Endodermal cell (in vitro differentiated cells): ENCODE data around the gene SLC5A1. TPM values are rescaled to one million over a fixed set of nuclear protein-coding genes. Genes with fewer than 3 reads are reported as not detected.

Experiments used
- DNase-seq: peaks from one replicate; pipeline ENCODE4 v3.0.0-alpha.2; 2017
- H3K27ac ChIP-seq: 2 replicates; pipeline ENCODE4 v1.5.1; 2013; ENCODE audit warnings: mild to moderate bottlenecking, low read depth, low read length, moderate library complexity
- H3K27me3 ChIP-seq: 2 replicates; pipeline ENCODE4 v1.6.1; 2013; ENCODE audit warnings: mild to moderate bottlenecking, low read length, moderate library complexity; ENCODE audit not compliant: insufficient read depth, control insufficient read depth, poor library complexity, severe bottlenecking
- H3K36me3 ChIP-seq: 2 replicates; pipeline ENCODE4 v1.7.0; 2013; ENCODE audit warnings: mild to moderate bottlenecking, low read length, moderate library complexity; ENCODE audit not compliant: control insufficient read depth, insufficient read depth
- H3K4me1 ChIP-seq: one replicate; pipeline ENCODE4 v1.7.0; 2013; ENCODE audit warnings: low read length; ENCODE audit not compliant: control insufficient read depth, insufficient read depth
- H3K4me3 ChIP-seq: 2 replicates; pipeline ENCODE4 v1.5.1; 2013; ENCODE audit warnings: mild to moderate bottlenecking, low read length, moderate library complexity
- H3K9ac ChIP-seq: 2 replicates; pipeline ENCODE4 v1.6.1; 2013; ENCODE audit warnings: mild to moderate bottlenecking, low read length, moderate library complexity; ENCODE audit not compliant: poor library complexity, severe bottlenecking; ENCODE audit errors: extremely low read depth
- H3K9me3 ChIP-seq: 2 replicates; pipeline ENCODE4 v1.6.1; 2013; ENCODE audit warnings: mild to moderate bottlenecking, low read length, moderate library complexity; ENCODE audit not compliant: control insufficient read depth
- H3K27ac Mint-ChIP-seq: 2 replicates; pipeline ENCODE4 v1.8.0; 2020; ENCODE audit warnings: mixed read lengths
- H3K27me3 Mint-ChIP-seq: 2 replicates; pipeline ENCODE4 v1.8.0; 2021; ENCODE audit warnings: mild to moderate bottlenecking, mixed read lengths; ENCODE audit not compliant: insufficient read depth
- H3K36me3 Mint-ChIP-seq: 2 replicates; pipeline ENCODE4 v1.8.0; 2020; ENCODE audit warnings: low read depth, mixed read lengths
- H3K4me1 Mint-ChIP-seq: 2 replicates; pipeline ENCODE4 v1.8.0; 2020; ENCODE audit warnings: mixed read lengths
- H3K4me3 Mint-ChIP-seq: 2 replicates; pipeline ENCODE4 v1.8.0; 2020; ENCODE audit warnings: mild to moderate bottlenecking, moderate library complexity, mixed read lengths
- H3K9me3 Mint-ChIP-seq: 2 replicates; pipeline ENCODE4 v1.8.0; 2020; ENCODE audit warnings: mild to moderate bottlenecking, mixed read lengths
- CTCF ChIP-seq: fragments of 200-600 bp; sonication (generic); conservative IDR thresholded peaks from 2 replicates; pipeline ENCODE4 v1.5.0; 2021; ENCODE audit warnings: antibody characterized with exemption, mild to moderate bottlenecking
- WGBS, 2 experiments: methylation state at CpG; one replicate each; pipeline versions ENCODE4 v1.1.5 to v1.1.7; 2013; ENCODE audit warnings: missing lambda C conversion rate in 2 of 2, mixed read lengths in 1 of 2; ENCODE audit not compliant: insufficient coverage in 1 of 2, insufficient read length in 1 of 2; 5-methylcytosine and 5-hydroxymethylcytosine counted together
- total RNA-seq, 2 donors: library from RNA; stranded (reverse); fragmentation: NEBNext Ultra II Directional in 1 of 2; extraction: Animal tissue kit (Norgen Biotek cat#: 25700) in 1 of 2; gene quantifications; 2 replicates in 1 of 2; 3 replicates in 1 of 2; pipeline ENCODE4 v1.2.1, GENCODE V29; 2021

The SLC5A1 gene
- total RNA-seq, 2 donors from 2014 or later = not detected

GRCh38 chr22:32067613-32068012 is 24.6 kb downstream of the SLC5A1 start:
- no peak overlapping the region for H3K4me3 ChIP-seq
- peaks cover 4% of the 10 kb centered on the region for H3K4me1 Mint-ChIP-seq
- no peak overlapping the region for H3K27ac ChIP-seq
- no peak overlapping the region for H3K9ac ChIP-seq
- 54% methylated on average over 1 of the region's 2 CpGs; no CpG with 5 or more reads in 1 of the 2 experiments for WGBS, 2 experiments
- no peak overlapping the region for H3K27ac Mint-ChIP-seq
- H3K36me3 ChIP-seq = no peaks in the 10 kb centered on the region
- no peaks in the 10 kb centered on the region for H3K9me3 ChIP-seq
- DNase-seq = no peak
- no peaks in the 10 kb centered on the region for H3K27me3 ChIP-seq
- H3K9me3 Mint-ChIP-seq = no peaks in the 10 kb centered on the region
- peaks cover 18% of the 10 kb centered on the region for H3K27me3 Mint-ChIP-seq
- no peaks in the 10 kb centered on the region for H3K4me1 ChIP-seq
- no peak overlapping the region for H3K4me3 Mint-ChIP-seq
- no peaks in the 10 kb centered on the region for H3K36me3 Mint-ChIP-seq
- no peak for TF ChIP-seq CTCF

GRCh38 chr22:32069579-32070372 is 26.7 kb downstream of the SLC5A1 start:
- Mint-ChIP-seq H3K4me3 (no peak overlapping the region), H3K27me3 (peaks cover 18% of the 10 kb centered on the region), H3K27ac (peak overlapping the region; percentile 50), H3K36me3 (no peaks in the 10 kb centered on the region), H3K9me3 (no peaks in the 10 kb centered on the region), H3K4me1 (peaks cover 4% of the 10 kb centered on the region)
- DNase-seq = no peak
- no peaks in the 10 kb centered on the region for H3K36me3 ChIP-seq
- TF ChIP-seq CTCF = no peak
- WGBS, 2 experiments = 90 to 96% methylated on average over 2 to 3 of the region's 4 CpGs
- H3K27me3 ChIP-seq = no peaks in the 10 kb centered on the region
- no peak overlapping the region for H3K9ac ChIP-seq
- no peak overlapping the region for H3K27ac ChIP-seq
- no peaks in the 10 kb centered on the region for H3K9me3 ChIP-seq
- H3K4me3 ChIP-seq = no peak overlapping the region
- no peaks in the 10 kb centered on the region for H3K4me1 ChIP-seq

- Histone ChIP-seq H3K9ac (no peak overlapping the region), H3K27me3 (peaks cover 6% of the 10 kb centered on the region), H3K4me1 (no peaks in the 10 kb centered on the region), H3K4me3 (no peak overlapping the region), H3K36me3 (no peaks in the 10 kb centered on the region), H3K27ac (no peak overlapping the region), H3K9me3 (no peaks in the 10 kb centered on the region)
- Mint-ChIP-seq H3K27me3 (peaks cover 18% of the 10 kb centered on the region), H3K36me3 (no peaks in the 10 kb centered on the region), H3K4me3 (no peak overlapping the region), H3K9me3 (no peaks in the 10 kb centered on the region), H3K4me1 (peaks cover 4% of the 10 kb centered on the region), H3K27ac (no peak overlapping the region)
- DNase-seq = no peak
- peak; percentile 11 for TF ChIP-seq CTCF
- WGBS, 2 experiments = 83 to 84% methylated on average over 4 to 7 of the region's 7 CpGs
These were observed 30.2 kb downstream of the SLC5A1 start for GRCh38 chr22:32073262-32073661.
